HepG2 (cell line): ENCODE measurements around the gene IQUB.

Source experiments
- CTCF ChIP-seq: sonication (generic); formaldehyde crosslinking; IDR thresholded peaks from 2 replicates; pipeline ENCODE4 v1.5.0; 2020; ENCODE audit warnings: mild to moderate bottlenecking, missing genetic modification reagents, moderate library complexity
- DMTF1 ChIP-seq: sonication (generic); formaldehyde crosslinking; IDR thresholded peaks from 2 replicates; pipeline ENCODE4 v1.4.0; 2020; ENCODE audit warnings: mild to moderate bottlenecking, missing genetic modification reagents
- EZH2 ChIP-seq: conservative IDR thresholded peaks from 2 replicates; pipeline ENCODE4 v1.6.1; 2012; ENCODE audit warnings: mild to moderate bottlenecking, low read depth, low read length, moderate library complexity
- KDM1A ChIP-seq: IDR thresholded peaks from 2 replicates; pipeline ENCODE4 v1.6.1; 2016; ENCODE audit warnings: missing compliant biosample characterization
- MXI1 ChIP-seq: IDR thresholded peaks from 3 replicates; pipeline ENCODE4 v1.6.1; 2012; ENCODE audit warnings: low read depth, low read length, inconsistent platforms, borderline replicate concordance
- NFRKB ChIP-seq: fragments of 450-650 bp; IDR thresholded peaks from 2 replicates; pipeline ENCODE4 v1.6.1; 2017
- PHF8 ChIP-seq: sonication (generic); formaldehyde crosslinking; IDR thresholded peaks from 2 replicates; pipeline ENCODE4 v1.5.0; 2020; ENCODE audit warnings: missing genetic modification reagents
- POLR2A ChIP-seq, 2 experiments: IDR thresholded peaks; 2 replicates each; pipeline ENCODE4 v1.6.1; 2011; ENCODE audit warnings: low read depth in 2 of 2, low read length in 2 of 2, mild to moderate bottlenecking in 1 of 2, moderate library complexity in 1 of 2; ENCODE audit not compliant: insufficient read depth in 1 of 2
- POLR2AphosphoS2 ChIP-seq: IDR thresholded peaks from 2 replicates; pipeline ENCODE4 v1.6.1; 2011; ENCODE audit warnings: low read depth, low read length, improper control_type of control experiment
- REPIN1 ChIP-seq: sonication (generic); formaldehyde crosslinking; IDR thresholded peaks from 2 replicates; pipeline ENCODE4 v1.8.0; 2022; ENCODE audit warnings: missing genetic modification reagents, low read depth, mild to moderate bottlenecking, borderline replicate concordance
- U2AF2 ChIP-seq: fragments of 200-400 bp; formaldehyde crosslinking; IDR thresholded peaks from 2 replicates; pipeline ENCODE4 v1.6.1; 2017; ENCODE audit warnings: low read depth, mild to moderate bottlenecking, low read length
- ZNF274 ChIP-seq: sonication (generic); formaldehyde crosslinking; IDR thresholded peaks from 2 replicates; pipeline ENCODE4 v1.5.1; 2020; ENCODE audit warnings: mild to moderate bottlenecking, missing genetic modification reagents
- ZNF337 ChIP-seq: sonication (generic); formaldehyde crosslinking; IDR thresholded peaks from 2 replicates; pipeline ENCODE4 v1.5.1; 2020; ENCODE audit warnings: missing genetic modification reagents, low read depth, mild to moderate bottlenecking, borderline replicate concordance

- TF ChIP-seq U2AF2 (no peak), POLR2A (IDR thresholded peaks at IDR 0.05; ENCODE audit: insufficient read depth in 1 of 2, low read depth in 2 of 2, low read length in 2 of 2) (no peak), KDM1A (CRISPR knock-in tag) (no peak), ZNF337 (CRISPR knock-in tag) (no peak), PHF8 (CRISPR knock-in tag) (no peak), EZH2 (no peak), CTCF (no peak), DMTF1 (CRISPR knock-in tag) (no peak), POLR2AphosphoS2 (no peak), REPIN1 (no peak), ZNF274 (CRISPR knock-in tag) (no peak), NFRKB (no peak), MXI1 (no peak)
These were observed 118.8 kb downstream of the IQUB start for GRCh38 chr7:123415625-123416024.
